Esophagus squamous epithelium (tissue), 5 donors: ENCODE data around the gene ERLIN1. TPM values are rescaled to one million over a fixed set of nuclear protein-coding genes. Genes with fewer than 3 reads are reported as not detected.
A peak's percentile ranks its signal among the peaks of the same experiment; 100 is the strongest.

Experiments used
- DNase-seq: peaks from one replicate; lab custom pipeline; 2025; lab: John Stamatoyannopoulos, UW
- H3K27ac ChIP-seq, 4 donors: fragments of 200-600 bp; sonication (generic); one replicate each; pipeline ENCODE4 v1.5.1; 2016 to 2019; ENCODE audit warnings: mild to moderate bottlenecking in 1 of 4
- H3K27me3 ChIP-seq, 4 donors: fragments of 200-600 bp; sonication (generic); 1 replicate in 3 of 4; 2 replicates in 1 of 4; pipeline versions ENCODE4 v1.5.1 to v1.6.0; 2017 to 2021; ENCODE audit warnings: antibody characterized with exemption in 1 of 4
- H3K36me3 ChIP-seq, 3 donors: fragments of 200-600 bp; sonication (generic); one replicate each; pipeline ENCODE4 v1.5.1; 2016 to 2019
- H3K4me1 ChIP-seq, 3 donors: fragments of 200-600 bp; sonication (generic); one replicate each; pipeline ENCODE4 v1.5.1; 2017 to 2019
- H3K4me3 ChIP-seq, 4 donors: fragments of 200-600 bp; sonication (generic); 1 replicate in 3 of 4; 2 replicates in 1 of 4; pipeline ENCODE4 v1.5.1; 2016 to 2019; ENCODE audit warnings: mild to moderate bottlenecking in 2 of 4, moderate library complexity in 1 of 4
- H3K9me3 ChIP-seq, 3 donors: fragments of 200-600 bp; sonication (generic); one replicate each; pipeline ENCODE4 v1.5.1; 2016 to 2019
- CTCF ChIP-seq, 6 experiments: fragments of 450-650 bp in 4 of 6; fragments of 200-600 bp in 2 of 6; sonication (generic) in 2 of 6; IDR thresholded peaks; one replicate each; pipeline ENCODE4 v1.5.1; 2016 to 2019; ENCODE audit warnings: antibody characterized with exemption in 6 of 6, mild to moderate bottlenecking in 4 of 6, moderate library complexity in 4 of 6
- POLR2A ChIP-seq, 4 donors: fragments of 450-650 bp; IDR thresholded peaks; one replicate each; pipeline ENCODE4 v1.6.1; 2017; ENCODE audit warnings: antibody characterized with exemption in 4 of 4, mild to moderate bottlenecking in 4 of 4, moderate library complexity in 3 of 4
- WGBS, 2 donors: methylation state at CpG; one replicate each; pipeline ENCODE4 v1.1.5; 2018; 5-methylcytosine and 5-hydroxymethylcytosine counted together
- intact Hi-C: fragments of 100-400 bp; cut with DNase I; formaldehyde crosslinking; loops from one replicate; pipeline ENCODE4 v1.15.0; 2022
- total RNA-seq, 4 donors: library from RNA; depleted of rRNA; stranded (reverse); fragments of >200 nt; gene quantifications; one replicate each; pipeline ENCODE4 v1.1.0, GENCODE V29; 2016
- donor health status: DM: yes; HTN: yes; CAD: no.

The ERLIN1 gene
- total RNA-seq, 4 donors from 2014 or later = 27.7 to 33.3 (median 29.5) TPM

- H3K9me3 ChIP-seq = no peaks in the 10 kb centered on the region
- DNase-seq = no peak
- intact Hi-C loops = no loop called here
- WGBS, 2 donors = 93 to 94% methylated on average over 5 of the region's 5 CpGs
- H3K27ac ChIP-seq = peak overlapping the region in 1 of 4 donors; percentile 68
- H3K36me3 ChIP-seq = peaks cover 13 to 80% (median 20%) of the 10 kb centered on the region in 3 donors
- H3K27me3 ChIP-seq = no peaks in the 10 kb centered on the region
- peaks cover 0 to 19% (median 0%) of the 10 kb centered on the region in 3 donors for H3K4me1 ChIP-seq
- TF ChIP-seq POLR2A (IDR thresholded peaks at IDR 0.05) = no peak
- TF ChIP-seq CTCF (IDR thresholded peaks at IDR 0.05) = no peak
- H3K4me3 ChIP-seq = no peak overlapping the region
Observed at GRCh38 chr10:100155936-100156335, 29.9 kb downstream of the ERLIN1 start.

GRCh38 chr10:100154666-100155065 is 31.2 kb downstream of the ERLIN1 start:
- Histone ChIP-seq H3K36me3 (peaks cover 17 to 86% (median 22%) of the 10 kb centered on the region in 3 donors), H3K4me1 (peaks cover 0 to 21% (median 0%) of the 10 kb centered on the region in 3 donors), H3K9me3 (no peaks in the 10 kb centered on the region), H3K27me3 (no peaks in the 10 kb centered on the region), H3K4me3 (no peak overlapping the region), H3K27ac (no peak overlapping the region)
- TF ChIP-seq POLR2A (IDR thresholded peaks at IDR 0.05) (no peak), CTCF (IDR thresholded peaks at IDR 0.05) (no peak)
- whole genome bisulfite sequencing, 2 donors = 75 to 87% methylated on average over 4 of the region's 4 CpGs
- intact Hi-C loops = no loop called here
- DNase-seq = no peak

DNA sequence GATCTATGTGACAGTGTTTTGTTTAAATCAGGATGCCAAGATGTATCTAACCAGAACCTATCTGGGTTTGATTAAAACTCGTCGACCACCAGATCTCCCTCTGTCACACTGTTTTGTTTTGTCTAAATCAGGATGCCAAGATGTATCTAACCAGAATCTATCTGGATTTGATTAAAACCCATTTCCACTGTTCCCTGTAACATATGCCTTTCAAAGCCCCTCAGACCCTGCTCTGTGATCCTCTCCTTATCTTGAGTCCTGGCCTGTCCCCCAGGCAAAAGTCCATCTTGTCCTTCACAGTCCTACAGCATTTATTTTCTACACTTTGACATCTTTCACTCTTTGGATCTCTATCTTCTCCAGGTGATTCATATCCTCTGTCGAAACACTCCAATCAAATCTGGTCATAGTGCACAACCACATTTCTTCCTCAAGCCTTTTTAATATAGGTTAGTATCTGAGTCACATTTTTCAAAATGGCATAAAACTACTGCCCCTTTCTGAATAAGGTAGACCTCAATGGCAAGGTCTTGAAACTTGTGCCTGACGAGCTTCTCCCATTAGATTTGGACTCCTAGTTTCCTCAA is 32.5 kb downstream of the ERLIN1 start:
- intact Hi-C loops = no loop called here
- 76 to 81% methylated on average over 4 of the region's 4 CpGs for WGBS, 2 donors
- Histone ChIP-seq H3K4me1 (peaks cover under 1 to 33% (median 1%) of the 10 kb centered on the region in 3 donors), H3K27ac (no peak overlapping the region), H3K4me3 (no peak overlapping the region), H3K27me3 (no peaks in the 10 kb centered on the region), H3K36me3 (peaks cover 17 to 83% (median 22%) of the 10 kb centered on the region in 3 donors), H3K9me3 (no peaks in the 10 kb centered on the region)
- no peak for TF ChIP-seq POLR2A (IDR thresholded peaks at IDR 0.05)
- TF ChIP-seq CTCF (IDR thresholded peaks at IDR 0.05) = no peak
- no peak for DNase-seq

GRCh38 chr10:100151723-100152300 is 34.0 kb downstream of the ERLIN1 start:
- Histone ChIP-seq H3K27ac (no peak overlapping the region), H3K36me3 (peaks cover 17 to 72% (median 22%) of the 10 kb centered on the region in 3 donors), H3K4me1 (peaks cover 4 to 36% (median 13%) of the 10 kb centered on the region in 3 donors), H3K4me3 (no peak overlapping the region), H3K27me3 (no peaks in the 10 kb centered on the region), H3K9me3 (no peaks in the 10 kb centered on the region)
- intact Hi-C loops = no loop called here
- DNase-seq = no peak
- WGBS, 2 donors = 75 to 77% methylated on average over 6 of the region's 6 CpGs
- no peak for TF ChIP-seq POLR2A (IDR thresholded peaks at IDR 0.05)
- TF ChIP-seq CTCF (IDR thresholded peaks at IDR 0.05) = no peak
